Mesenchymal stem cell (in vitro differentiated cells and primary cell): Measurements from ENCODE around the gene PSMC6.
A peak's percentile ranks its signal among the peaks of the same experiment; 100 is the strongest.
"Not testable (repeated sequence)": the region's sequence is repeated elsewhere in the genome, so short reads cannot be mapped to it uniquely, and the experiment has no call there.

Experiments used
- DNase-seq: peaks from one replicate; pipeline ENCODE4 v3.0.0-alpha.2; 2013
- H2AFZ ChIP-seq: one replicate; pipeline ENCODE4 v1.6.1; 2013; ENCODE audit warnings: low read depth, mild to moderate bottlenecking, control low read depth, inconsistent platforms, low read length, moderate library complexity
- H2AK5ac ChIP-seq: 2 replicates; pipeline ENCODE4 v1.6.1; 2013; ENCODE audit warnings: low read length, moderate library complexity, mild to moderate bottlenecking, inconsistent platforms; ENCODE audit not compliant: severe bottlenecking
- H2BK120ac ChIP-seq: one replicate; pipeline ENCODE4 v1.6.1; 2013; ENCODE audit warnings: low read depth, mild to moderate bottlenecking, inconsistent platforms, low read length, moderate library complexity
- H2BK12ac ChIP-seq, 2 experiments: one replicate each; pipeline ENCODE4 v1.6.1; 2013; ENCODE audit warnings: inconsistent platforms in 2 of 2, low read length in 2 of 2, mild to moderate bottlenecking in 2 of 2, moderate library complexity in 2 of 2, control low read depth in 1 of 2
- H2BK15ac ChIP-seq: one replicate; pipeline ENCODE4 v1.6.1; 2013; ENCODE audit warnings: mild to moderate bottlenecking, low read depth, inconsistent platforms; ENCODE audit not compliant: poor library complexity, severe bottlenecking
- H2BK5ac ChIP-seq: 2 replicates; pipeline ENCODE4 v1.6.1; 2013; ENCODE audit warnings: low read depth, mild to moderate bottlenecking, low read length, control low read depth, inconsistent platforms; ENCODE audit not compliant: poor library complexity, severe bottlenecking
- H3K14ac ChIP-seq, 2 experiments: one replicate each; pipeline ENCODE4 v1.6.1; 2013; ENCODE audit warnings: inconsistent platforms in 2 of 2, low read length in 2 of 2, control low read depth in 1 of 2, mild to moderate bottlenecking in 1 of 2, moderate library complexity in 1 of 2
- H3K18ac ChIP-seq, 2 experiments: one replicate each; pipeline ENCODE4 v1.6.1; 2013; ENCODE audit warnings: inconsistent platforms in 2 of 2, low read length in 2 of 2, control low read depth in 1 of 2, low read depth in 1 of 2, mild to moderate bottlenecking in 1 of 2
- H3K23ac ChIP-seq, 2 experiments: one replicate each; pipeline ENCODE4 v1.6.1; 2013; ENCODE audit warnings: inconsistent platforms in 2 of 2, low read length in 2 of 2, mild to moderate bottlenecking in 2 of 2, moderate library complexity in 2 of 2, control low read depth in 1 of 2
- H3K27ac ChIP-seq: 2 replicates; pipeline ENCODE4 v1.5.1; 2013; ENCODE audit warnings: mild to moderate bottlenecking, moderate library complexity, low read length, control low read depth, inconsistent platforms; ENCODE audit not compliant: poor library complexity, severe bottlenecking
- H3K27me3 ChIP-seq, 2 experiments: 2 replicates each; pipeline versions ENCODE4 v1.6.1 to v1.7.0; 2013; ENCODE audit warnings: low read length in 2 of 2, mild to moderate bottlenecking in 2 of 2, moderate library complexity in 2 of 2, control low read depth in 1 of 2, inconsistent platforms in 1 of 2; ENCODE audit not compliant: control insufficient read depth in 1 of 2, insufficient read depth in 1 of 2
- H3K36me3 ChIP-seq, 2 experiments: 2 replicates each; pipeline versions ENCODE4 v1.6.1 to v1.7.0; 2013; ENCODE audit warnings: low read length in 2 of 2, control low read depth in 1 of 2, inconsistent platforms in 1 of 2, low read depth in 1 of 2, mild to moderate bottlenecking in 1 of 2; ENCODE audit not compliant: insufficient read depth in 2 of 2, control insufficient read depth in 1 of 2
- H3K4ac ChIP-seq, 2 experiments: one replicate each; pipeline ENCODE4 v1.6.1; 2013; ENCODE audit warnings: inconsistent platforms in 2 of 2, low read length in 2 of 2, mild to moderate bottlenecking in 2 of 2, moderate library complexity in 2 of 2, control low read depth in 1 of 2, low read depth in 1 of 2
- H3K4me1 ChIP-seq: 2 replicates; pipeline ENCODE4 v1.6.1; 2013; ENCODE audit warnings: low read depth, low read length, control low read depth; ENCODE audit not compliant: control insufficient read depth, insufficient read depth
- H3K4me2 ChIP-seq: 2 replicates; pipeline ENCODE4 v1.6.1; 2013; ENCODE audit warnings: low read length, mild to moderate bottlenecking, inconsistent platforms; ENCODE audit not compliant: poor library complexity, severe bottlenecking
- H3K4me3 ChIP-seq, 2 experiments: 2 replicates each; pipeline versions ENCODE4 v1.5.1 to v1.7.0; 2013; ENCODE audit warnings: low read length in 2 of 2, mild to moderate bottlenecking in 2 of 2, control low read depth in 1 of 2, low read depth in 1 of 2; ENCODE audit not compliant: insufficient read depth in 1 of 2
- H3K79me1 ChIP-seq: replicated peaks from 2 replicates; pipeline ENCODE4 v1.6.1; 2013; ENCODE audit warnings: mild to moderate bottlenecking, control low read depth, low read length, inconsistent platforms; ENCODE audit not compliant: poor library complexity, severe bottlenecking
- H3K9ac ChIP-seq: 2 replicates; pipeline ENCODE4 v1.7.0; 2013; ENCODE audit warnings: mild to moderate bottlenecking, low read length, moderate library complexity
- H3K9me3 ChIP-seq: 2 replicates; pipeline ENCODE4 v1.7.0; 2013; ENCODE audit warnings: mild to moderate bottlenecking, low read length; ENCODE audit not compliant: control insufficient read depth
- H4K8ac ChIP-seq: one replicate; pipeline ENCODE4 v1.6.1; 2013; ENCODE audit warnings: inconsistent platforms, mild to moderate bottlenecking, low read length, moderate library complexity
- H4K91ac ChIP-seq: one replicate; pipeline ENCODE4 v1.6.1; 2013; ENCODE audit warnings: mild to moderate bottlenecking, low read length, inconsistent platforms
- WGBS: methylation state at CpG from one replicate; pipeline ENCODE4 v1.1.7; 2013; ENCODE audit warnings: mixed read lengths; 5-methylcytosine and 5-hydroxymethylcytosine counted together

The PSMC6 gene

GRCh38 chr14:52729035-52729434 is 22.0 kb downstream of the PSMC6 start:
- not testable (repeated sequence) for H3K4me1 ChIP-seq, H3K14ac ChIP-seq, H2AFZ ChIP-seq, H3K9me3 ChIP-seq, DNase-seq, H2BK15ac ChIP-seq, H3K4ac ChIP-seq, H3K4me3 ChIP-seq, H3K27ac ChIP-seq, H3K23ac ChIP-seq, H4K91ac ChIP-seq, H4K8ac ChIP-seq, H3K4me2 ChIP-seq, H2BK120ac ChIP-seq, H2BK5ac ChIP-seq, H2BK12ac ChIP-seq, H3K27me3 ChIP-seq, H3K18ac ChIP-seq, H2AK5ac ChIP-seq
- Histone ChIP-seq H3K79me1 (peaks cover 11% of the 10 kb centered on the region), H3K36me3 (peaks cover 21 to 60% of the 10 kb centered on the region in 2 experiments), H3K9ac (peak overlapping the region; percentile 85)
- WGBS = 90% methylated on average over 14 of the region's 15 CpGs

GRCh38 chr14:52729585-52729924 is 22.6 kb downstream of the PSMC6 start:
- H2BK15ac ChIP-seq = no peak overlapping the region
- WGBS = 5% methylated on average over 4 of the region's 8 CpGs
- H2AFZ ChIP-seq = no peak overlapping the region
- H2BK120ac ChIP-seq = no peak overlapping the region
- no peak for DNase-seq
- peak overlapping the region in 1 of 2 experiments; percentile 77 for H3K4me3 ChIP-seq
- no peak overlapping the region for H2AK5ac ChIP-seq
- H3K4me2 ChIP-seq = peak overlapping the region; percentile 77
- peak overlapping the region; percentile 68 for H3K27ac ChIP-seq
- no peaks in the 10 kb centered on the region for H3K9me3 ChIP-seq
- H3K23ac ChIP-seq = no peak overlapping the region
- peak overlapping the region; percentile 85 for H3K9ac ChIP-seq
- peaks cover 18 to 60% of the 10 kb centered on the region in 2 experiments for H3K36me3 ChIP-seq
- H3K4me1 ChIP-seq = peaks cover 5% of the 10 kb centered on the region
- peaks cover 13% of the 10 kb centered on the region for H3K79me1 ChIP-seq
- H2BK12ac ChIP-seq = no peak overlapping the region
- H3K18ac ChIP-seq = no peak overlapping the region
- no peak overlapping the region for H4K91ac ChIP-seq
- no peak overlapping the region for H2BK5ac ChIP-seq
- H3K4ac ChIP-seq = no peak overlapping the region
- no peaks in the 10 kb centered on the region for H3K27me3 ChIP-seq
- H3K14ac ChIP-seq = no peak overlapping the region
- no peak overlapping the region for H4K8ac ChIP-seq

- Histone ChIP-seq H3K36me3 (peaks cover 18 to 57% of the 10 kb centered on the region in 2 experiments), H2BK120ac (no peak within 1 kb of the TSS), H2BK15ac (no peak within 1 kb of the TSS), H3K23ac (peak within 1 kb of the TSS in 1 of 2 experiments; percentile 97), H3K4me3 (peak within 1 kb of the TSS; percentile 91 to 97), H3K27me3 (no peaks in the 10 kb centered on the region), H2AK5ac (no peak within 1 kb of the TSS), H3K4me1 (peaks cover 5% of the 10 kb centered on the region), H2AFZ (peak within 1 kb of the TSS; percentile 100), H4K91ac (peak within 1 kb of the TSS; percentile 9), H3K4me2 (peak within 1 kb of the TSS; percentile 77), H4K8ac (peak within 1 kb of the TSS; percentile 89), H3K14ac (peak within 1 kb of the TSS in 1 of 2 experiments; percentile 98), H3K27ac (peak within 1 kb of the TSS; percentile 68), H3K9ac (peak within 1 kb of the TSS; percentile 97), H2BK12ac (peak within 1 kb of the TSS; percentile 51 to 57), H3K4ac (peak within 1 kb of the TSS; percentile 20 to 96), H3K79me1 (peaks cover 14% of the 10 kb centered on the region), H2BK5ac (peak within 1 kb of the TSS; percentile 20), H3K9me3 (no peaks in the 10 kb centered on the region), H3K18ac (peak within 1 kb of the TSS; percentile 84 to 89)
- peak; percentile 98 for DNase-seq
- under 1% methylated on average over 62 of the region's 72 CpGs for WGBS
Observed at GRCh38 chr14:52729925-52730708, 23.1 kb downstream of the PSMC6 start, which contains the start of gene STYX. Gene STYX, plus strand, starts transcription at chr14:52730166. Its CDS starts 309 bp downstream, at chr14:52730475.

DNA sequence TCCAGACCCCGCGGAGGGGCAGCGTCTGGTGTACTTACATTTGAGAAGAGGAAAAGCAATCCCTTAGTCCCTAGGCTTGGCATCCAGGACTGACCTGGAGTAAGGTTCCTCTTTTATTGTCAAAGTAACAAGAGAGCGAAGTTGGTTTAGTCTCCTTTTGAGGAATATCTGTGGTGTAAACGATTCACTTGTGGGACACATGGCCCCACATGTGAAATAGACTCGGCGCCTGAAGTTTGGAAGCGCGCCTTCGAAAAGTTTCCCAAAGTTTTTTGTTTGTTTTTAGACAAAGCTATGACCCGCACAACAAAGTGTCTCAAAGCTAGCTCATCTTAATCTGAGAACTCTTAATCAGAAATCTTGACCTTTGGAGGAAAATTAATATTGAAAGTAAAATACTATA is 23.7 kb downstream of the PSMC6 start:
- Histone ChIP-seq H2AK5ac (no peak overlapping the region), H3K18ac (peak overlapping the region; percentile 30 to 84), H3K36me3 (peaks cover 15 to 56% of the 10 kb centered on the region in 2 experiments), H4K91ac (no peak overlapping the region), H3K27ac (no peak overlapping the region), H2AFZ (peak overlapping the region; percentile 100), H3K9me3 (no peaks in the 10 kb centered on the region), H3K14ac (peak overlapping the region in 1 of 2 experiments; percentile 98), H3K9ac (peak overlapping the region; percentile 97), H2BK15ac (no peak overlapping the region), H3K4me3 (peak overlapping the region; percentile 91 to 97), H3K4me2 (peak overlapping the region; percentile 73), H2BK5ac (no peak overlapping the region), H3K23ac (peak overlapping the region in 1 of 2 experiments; percentile 97), H2BK120ac (no peak overlapping the region), H2BK12ac (peak overlapping the region in 1 of 2 experiments; percentile 51), H3K79me1 (peaks cover 15% of the 10 kb centered on the region), H3K27me3 (no peaks in the 10 kb centered on the region), H4K8ac (no peak overlapping the region), H3K4ac (peak overlapping the region in 1 of 2 experiments; percentile 96), H3K4me1 (peaks cover 5% of the 10 kb centered on the region)
- 6% methylated on average over 10 of the region's 11 CpGs for WGBS
- DNase-seq = peak; percentile 57
